ENCODE results near the gene SPSB1. TPM values are rescaled to one million over a fixed set of nuclear protein-coding genes. Genes with fewer than 3 reads are reported as not detected.
"Not testable (repeated sequence)": the region's sequence is repeated elsewhere in the genome, so short reads cannot be mapped to it uniquely, and the experiment has no call there.

SPSB1 gene
- total RNA-seq, 4 donors from 2014 or later, result 12.3 to 29.6 (median 20.7) TPM

DNA sequence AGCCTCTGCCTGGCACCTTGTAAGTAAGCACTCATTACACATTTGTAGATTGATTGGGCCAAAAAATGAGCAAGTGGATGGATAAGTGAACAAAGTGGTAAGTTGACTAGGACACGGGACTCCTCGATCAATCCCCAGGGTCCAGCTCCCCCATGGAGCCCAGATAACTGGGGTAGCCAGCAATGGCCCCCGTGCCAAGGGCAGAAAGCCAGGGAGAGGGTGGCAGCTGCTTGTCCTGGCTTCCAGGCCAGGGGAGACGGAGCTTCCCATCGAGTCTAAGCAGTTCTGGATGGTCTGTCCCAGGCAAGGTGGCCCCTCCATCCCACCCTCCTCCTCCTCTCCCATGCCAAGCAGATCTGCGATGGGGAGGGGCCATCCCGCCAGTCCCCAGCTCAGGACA is 91.4 kb downstream of the SPSB1 start:
- intact Hi-C loops (cut with DNase I; ENCODE audit: low total_unique reads), result no loop called here
- H3K27ac ChIP-seq, result peak overlapping the region; percentile 55 to 72
- H3K27me3 ChIP-seq, result no peaks in the 10 kb centered on the region
- no peak for TF ChIP-seq POLR2A (IDR thresholded peaks at IDR 0.05)
- TF ChIP-seq, protein P1, sequence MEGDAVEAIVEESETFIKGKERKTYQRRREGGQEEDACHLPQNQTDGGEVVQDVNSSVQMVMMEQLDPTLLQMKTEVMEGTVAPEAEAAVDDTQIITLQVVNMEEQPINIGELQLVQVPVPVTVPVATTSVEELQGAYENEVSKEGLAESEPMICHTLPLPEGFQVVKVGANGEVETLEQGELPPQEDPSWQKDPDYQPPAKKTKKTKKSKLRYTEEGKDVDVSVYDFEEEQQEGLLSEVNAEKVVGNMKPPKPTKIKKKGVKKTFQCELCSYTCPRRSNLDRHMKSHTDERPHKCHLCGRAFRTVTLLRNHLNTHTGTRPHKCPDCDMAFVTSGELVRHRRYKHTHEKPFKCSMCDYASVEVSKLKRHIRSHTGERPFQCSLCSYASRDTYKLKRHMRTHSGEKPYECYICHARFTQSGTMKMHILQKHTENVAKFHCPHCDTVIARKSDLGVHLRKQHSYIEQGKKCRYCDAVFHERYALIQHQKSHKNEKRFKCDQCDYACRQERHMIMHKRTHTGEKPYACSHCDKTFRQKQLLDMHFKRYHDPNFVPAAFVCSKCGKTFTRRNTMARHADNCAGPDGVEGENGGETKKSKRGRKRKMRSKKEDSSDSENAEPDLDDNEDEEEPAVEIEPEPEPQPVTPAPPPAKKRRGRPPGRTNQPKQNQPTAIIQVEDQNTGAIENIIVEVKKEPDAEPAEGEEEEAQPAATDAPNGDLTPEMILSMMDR (IDR thresholded peaks at IDR 0.05), result no peak
- no peaks in the 10 kb centered on the region for H3K36me3 ChIP-seq
- no peak for DNase-seq
- H3K4me1 ChIP-seq, result peaks cover 0 to 26% of the 10 kb centered on the region in 2 donors
- no peak overlapping the region for H3K4me3 ChIP-seq
- H3K9me3 ChIP-seq, result no peaks in the 10 kb centered on the region

GRCh38 chr1:9384751-9385245 is 92.1 kb downstream of the SPSB1 start:
- peak; percentile 51 to 61 for DNase-seq
- peak overlapping the region; percentile 55 to 72 for H3K27ac ChIP-seq
- no peaks in the 10 kb centered on the region for H3K27me3 ChIP-seq
- no peaks in the 10 kb centered on the region for H3K9me3 ChIP-seq
- peaks cover 0 to 26% of the 10 kb centered on the region in 2 donors for H3K4me1 ChIP-seq
- H3K4me3 ChIP-seq, result no peak overlapping the region
- no peaks in the 10 kb centered on the region for H3K36me3 ChIP-seq
- intact Hi-C loops (cut with DNase I; ENCODE audit: low total_unique reads), result no loop called here
- TF ChIP-seq, protein P1 (IDR thresholded peaks at IDR 0.05), result no peak
- no peak for TF ChIP-seq POLR2A (IDR thresholded peaks at IDR 0.05)

- Histone ChIP-seq H3K4me1 (peaks cover 0 to 26% of the 10 kb centered on the region in 2 donors), H3K27ac (peak overlapping the region in 1 of 2 donors; percentile 72)
- intact Hi-C loops (cut with DNase I; ENCODE audit: low total_unique reads), result not testable (repeated sequence)
These were observed 92.7 kb downstream of the SPSB1 start for GRCh38 chr1:9385392-9385791.

GRCh38 chr1:9385801-9386573 is 93.3 kb downstream of the SPSB1 start:
- peaks cover 0 to 26% of the 10 kb centered on the region in 2 donors for H3K4me1 ChIP-seq
- no peaks in the 10 kb centered on the region for H3K27me3 ChIP-seq
- H3K27ac ChIP-seq, result peak overlapping the region in 1 of 2 donors; percentile 72
- H3K9me3 ChIP-seq, result no peaks in the 10 kb centered on the region
- intact Hi-C loops (cut with DNase I; ENCODE audit: low total_unique reads), result no loop called here
- no peaks in the 10 kb centered on the region for H3K36me3 ChIP-seq
- H3K4me3 ChIP-seq, result no peak overlapping the region
- DNase-seq, result no peak
- TF ChIP-seq POLR2A (IDR thresholded peaks at IDR 0.05), result no peak
- TF ChIP-seq, protein P1 (IDR thresholded peaks at IDR 0.05), result no peak

More at GRCh38 chr1:9385392-9385791, 92.7 kb downstream of the SPSB1 start:
- H3K4me3 ChIP-seq, H3K9me3 ChIP-seq, H3K27me3 ChIP-seq, DNase-seq, H3K36me3 ChIP-seq: not testable (repeated sequence)

GRCh38 chr1:9388335-9389180 is 95.9 kb downstream of the SPSB1 start:
- no peak for DNase-seq
- no peak for TF ChIP-seq POLR2A (IDR thresholded peaks at IDR 0.05)
- TF ChIP-seq, protein P1 (IDR thresholded peaks at IDR 0.05), result no peak
- no peak overlapping the region for H3K4me3 ChIP-seq
- H3K36me3 ChIP-seq, result no peaks in the 10 kb centered on the region
- H3K9me3 ChIP-seq, result no peaks in the 10 kb centered on the region
- intact Hi-C loops (cut with DNase I; ENCODE audit: low total_unique reads), result no loop called here
- no peaks in the 10 kb centered on the region for H3K27me3 ChIP-seq
- H3K27ac ChIP-seq, result peak overlapping the region in 1 of 2 donors; percentile 10
- peaks cover 0 to 26% of the 10 kb centered on the region in 2 donors for H3K4me1 ChIP-seq

Data from uterus (tissue), 4 donors.